GM19043 (cell line): ENCODE data around the gene STRIP1.

ENCODE experiments used
- ATAC-seq: cut with Tn5 transposase; IDR thresholded peaks from one replicate; pipeline ENCODE4 v1.9.1; 2021; ENCODE audit warnings: low read depth; ENCODE audit not compliant: unreplicated experiment

The STRIP1 gene

GRCh38 chr1:110049801-110050601 lies 15.6 kb downstream of the STRIP1 start:
- ATAC-seq: no peak

DNA sequence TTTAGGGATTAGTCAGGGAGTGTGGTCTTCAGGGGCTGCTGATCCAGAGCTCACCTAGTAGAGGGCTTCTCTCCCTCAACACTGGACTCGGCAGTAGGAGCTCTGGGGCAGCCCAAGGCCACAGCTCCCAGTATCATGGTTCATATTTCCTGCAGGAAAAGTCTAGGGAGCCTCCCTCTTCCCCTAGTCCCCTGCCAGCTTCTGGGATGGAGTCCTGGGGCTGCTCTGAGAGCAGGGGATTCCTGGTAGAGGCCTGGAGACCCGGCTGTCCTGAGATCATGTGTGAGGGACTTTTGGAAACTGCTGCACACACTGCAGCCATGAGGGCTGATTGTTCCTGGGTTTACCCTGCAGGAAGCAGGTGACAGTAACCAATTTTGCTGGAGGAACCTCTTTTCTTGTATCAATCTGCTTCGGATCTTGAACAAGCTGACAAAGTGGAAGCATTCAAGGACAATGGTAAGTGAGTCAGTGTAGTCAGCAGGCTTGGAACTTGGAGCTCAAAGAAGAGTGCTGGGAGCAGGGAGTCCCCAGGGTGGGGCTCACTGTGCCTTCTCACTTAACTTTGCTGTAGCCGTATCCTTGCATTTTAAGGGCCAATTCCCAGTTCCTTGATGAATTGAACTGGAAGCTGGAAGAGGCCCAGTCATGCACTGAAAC lies 16.3 kb downstream of the STRIP1 start:
- ATAC-seq: no peak

GRCh38 chr1:110051262-110051648 lies 16.8 kb downstream of the STRIP1 start:
- ATAC-seq: no peak

DNA sequence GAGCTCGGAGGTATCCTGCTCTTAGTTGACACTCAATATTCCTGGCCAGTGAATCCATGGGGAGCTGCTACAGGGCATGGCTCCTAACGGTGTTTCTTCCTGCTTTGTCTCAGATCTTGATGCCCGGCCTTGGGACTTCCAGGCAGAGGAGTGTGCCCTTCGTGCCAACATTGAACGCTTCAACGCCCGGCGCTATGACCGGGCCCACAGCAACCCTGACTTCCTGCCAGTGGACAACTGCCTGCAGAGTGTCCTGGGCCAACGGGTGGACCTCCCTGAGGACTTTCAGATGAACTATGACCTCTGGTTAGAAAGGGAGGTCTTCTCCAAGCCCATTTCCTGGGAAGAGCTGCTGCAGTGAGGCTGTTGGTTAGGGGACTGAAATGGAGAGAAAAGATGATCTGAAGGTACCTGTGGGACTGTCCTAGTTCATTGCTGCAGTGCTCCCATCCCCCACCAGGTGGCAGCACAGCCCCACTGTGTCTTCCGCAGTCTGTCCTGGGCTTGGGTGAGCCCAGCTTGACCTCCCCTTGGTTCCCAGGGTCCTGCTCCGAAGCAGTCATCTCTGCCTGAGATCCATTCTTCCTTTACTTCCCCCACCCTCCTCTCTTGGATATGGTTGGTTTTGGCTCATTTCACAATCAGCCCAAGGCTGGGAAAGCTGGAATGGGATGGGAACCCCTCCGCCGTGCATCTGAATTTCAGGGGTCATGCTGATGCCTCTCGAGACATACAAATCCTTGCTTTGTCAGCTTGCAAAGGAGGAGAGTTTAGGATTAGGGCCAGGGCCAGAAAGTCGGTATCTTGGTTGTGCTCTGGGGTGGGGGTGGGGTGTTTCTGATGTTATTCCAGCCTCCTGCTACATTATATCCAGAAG lies 19.4 kb downstream of the STRIP1 start:
- ATAC-seq: peak; percentile 49

DNA sequence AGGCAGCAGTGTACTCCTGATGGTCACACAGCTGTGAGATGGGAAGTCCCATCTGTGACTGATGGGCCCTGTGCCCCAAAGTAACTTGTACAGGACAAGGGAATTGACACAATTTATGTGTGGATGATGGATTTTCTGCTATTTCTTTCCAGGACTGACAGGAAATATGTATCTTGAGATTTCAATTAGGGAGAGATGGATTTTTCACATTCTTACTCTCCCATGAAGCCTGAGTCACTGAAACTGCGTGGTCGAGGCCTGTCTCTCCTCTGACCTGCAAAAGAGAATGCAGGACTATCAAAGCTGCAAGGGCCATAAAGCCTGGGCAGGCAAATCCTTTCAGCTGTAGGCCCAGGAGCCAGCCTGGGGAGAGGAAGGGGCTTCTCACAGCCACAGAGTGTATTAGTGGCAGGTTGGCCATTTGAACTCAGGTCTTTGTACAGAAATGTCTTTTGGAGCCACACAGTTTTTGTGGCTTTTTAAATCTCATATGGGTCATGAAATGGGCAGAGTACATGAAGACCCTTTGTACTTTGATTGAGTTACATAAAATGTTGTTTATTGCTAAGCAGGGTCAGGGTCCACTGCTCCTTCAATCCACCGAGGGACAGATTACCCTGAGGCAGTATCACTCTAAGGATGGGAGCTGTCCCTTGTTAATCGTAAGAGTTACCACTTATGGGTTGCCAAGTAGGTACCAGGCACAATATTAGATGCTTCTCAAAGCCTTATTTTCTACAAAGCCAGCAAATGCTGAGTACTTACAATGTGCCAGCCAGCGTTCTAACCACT lies 21.3 kb downstream of the STRIP1 start:
- no peak for ATAC-seq

DNA sequence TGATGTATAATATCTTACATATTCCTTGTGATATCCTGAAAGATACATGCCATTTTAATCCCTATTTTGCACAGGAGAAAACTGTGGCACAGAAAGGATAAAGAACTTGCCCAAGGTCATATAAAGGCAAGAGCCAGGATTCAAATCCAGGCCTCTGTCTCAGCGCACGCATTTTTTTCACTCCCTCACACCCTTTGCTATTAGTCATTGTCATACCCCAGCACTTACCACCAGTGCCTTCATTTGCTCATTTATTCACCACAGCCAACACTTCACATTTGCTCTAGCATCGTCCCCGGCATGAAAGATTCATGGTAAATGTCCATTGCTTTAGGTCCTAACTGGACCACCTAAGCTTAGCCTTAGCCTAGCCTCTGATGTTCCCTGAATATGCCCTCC lies 21.9 kb downstream of the STRIP1 start:
- ATAC-seq: no peak

DNA sequence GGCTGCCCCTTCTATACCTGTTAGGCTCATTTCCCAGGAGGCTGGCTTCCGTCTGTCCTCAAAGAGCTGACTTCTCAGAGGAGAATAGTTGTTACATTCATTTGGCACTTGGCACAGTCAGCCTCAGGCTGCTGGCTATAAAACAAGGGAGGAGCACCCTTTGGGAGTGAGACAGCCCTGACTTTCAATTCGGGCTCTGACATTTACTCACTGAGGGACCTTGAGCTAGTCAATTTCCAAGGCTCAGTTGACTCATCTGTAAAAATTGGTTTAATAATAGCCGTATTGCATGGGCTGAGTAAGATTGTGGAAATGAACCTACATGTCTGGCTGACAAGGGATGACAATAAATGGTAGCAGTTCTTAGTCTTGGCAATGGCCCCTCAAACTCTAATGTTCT lies 22.4 kb downstream of the STRIP1 start:
- ATAC-seq: no peak

GRCh38 chr1:110057963-110058518 lies 23.6 kb downstream of the STRIP1 start:
- no peak for ATAC-seq

DNA sequence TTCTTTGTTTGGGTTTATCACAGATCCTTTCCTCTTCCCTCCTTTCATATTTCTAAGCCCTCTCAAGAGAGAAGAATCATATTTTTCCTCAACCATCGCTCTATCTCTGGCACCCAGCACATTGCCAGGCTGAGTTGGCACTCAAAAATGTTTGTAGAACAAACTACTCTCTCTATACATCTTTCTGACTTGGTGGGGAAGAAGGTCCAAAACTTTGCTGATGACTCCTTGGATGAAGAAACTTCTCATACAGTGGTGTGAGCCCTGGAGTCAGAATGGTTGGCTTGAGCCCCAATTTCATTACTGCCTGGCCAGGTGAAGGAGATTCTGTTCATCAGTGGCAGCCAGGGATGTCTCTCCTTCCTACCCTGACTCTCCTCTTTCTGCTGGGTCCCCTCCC lies 24.2 kb downstream of the STRIP1 start:
- ATAC-seq: no peak

DNA sequence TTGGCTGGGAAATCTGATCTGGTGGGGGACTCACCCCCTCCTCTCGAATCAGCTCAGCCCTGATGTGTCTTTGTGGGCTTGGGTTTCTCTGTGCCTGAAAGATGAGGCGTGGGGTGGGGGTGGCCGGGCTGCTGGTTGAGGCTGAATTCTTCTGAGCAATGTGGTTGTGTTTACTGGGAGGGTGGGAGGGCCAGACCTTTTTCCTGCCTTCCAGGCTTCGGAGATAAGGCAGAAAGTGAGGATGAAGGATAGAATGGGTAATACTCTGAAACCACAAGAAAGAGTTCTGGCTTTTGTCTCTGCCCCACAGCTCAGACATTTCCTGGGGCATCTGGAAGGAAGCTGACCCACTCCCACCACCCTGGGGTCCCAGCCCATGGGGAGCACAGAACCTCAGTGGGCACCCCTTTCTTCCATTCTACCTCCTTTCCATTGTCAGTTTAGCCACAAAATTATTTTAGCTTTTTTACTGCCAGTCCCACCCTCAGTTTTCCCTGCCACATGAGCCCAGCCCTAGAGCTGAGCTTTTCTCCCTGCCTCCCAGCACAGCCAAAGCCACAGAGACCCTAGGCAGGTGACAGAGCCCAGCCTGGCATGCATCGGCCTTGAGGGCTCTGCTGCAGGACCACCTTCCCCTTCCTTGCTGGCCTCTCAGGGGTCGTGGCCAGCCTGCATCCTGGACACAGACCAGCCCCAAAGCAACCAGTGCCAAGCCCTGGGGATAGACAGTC lies 24.9 kb downstream of the STRIP1 start:
- ATAC-seq: no peak

DNA sequence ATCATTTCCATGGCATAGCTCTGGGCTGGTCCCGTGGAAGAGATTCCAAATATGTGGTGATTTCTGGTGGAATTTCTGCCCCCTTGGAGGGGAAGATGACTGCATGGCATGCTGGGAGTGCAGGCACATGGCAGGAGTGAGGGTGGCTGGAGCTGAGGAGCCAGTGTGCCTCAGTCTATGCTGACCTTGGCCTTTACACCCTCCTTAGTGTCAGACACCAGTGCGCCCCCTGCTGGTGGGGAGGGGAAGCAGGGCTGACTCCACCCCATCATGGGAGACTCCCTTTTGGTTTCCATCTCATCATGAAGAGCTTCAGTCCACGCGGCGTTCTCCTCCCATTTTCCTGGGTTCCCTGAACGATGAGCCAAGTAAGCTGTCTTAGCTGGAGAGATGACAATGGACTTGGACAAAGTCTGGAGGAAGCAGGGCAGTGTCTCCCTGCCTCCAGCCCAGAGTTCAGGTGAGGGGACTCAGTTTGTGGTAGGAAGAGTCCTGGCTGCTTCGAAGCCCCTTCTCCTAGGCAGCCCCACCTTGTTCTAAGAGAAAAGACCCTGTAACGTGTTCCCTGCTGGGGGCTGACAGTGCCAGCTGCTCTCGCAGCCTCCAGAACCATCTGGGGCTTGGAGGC lies 25.7 kb downstream of the STRIP1 start:
- no peak for ATAC-seq

DNA sequence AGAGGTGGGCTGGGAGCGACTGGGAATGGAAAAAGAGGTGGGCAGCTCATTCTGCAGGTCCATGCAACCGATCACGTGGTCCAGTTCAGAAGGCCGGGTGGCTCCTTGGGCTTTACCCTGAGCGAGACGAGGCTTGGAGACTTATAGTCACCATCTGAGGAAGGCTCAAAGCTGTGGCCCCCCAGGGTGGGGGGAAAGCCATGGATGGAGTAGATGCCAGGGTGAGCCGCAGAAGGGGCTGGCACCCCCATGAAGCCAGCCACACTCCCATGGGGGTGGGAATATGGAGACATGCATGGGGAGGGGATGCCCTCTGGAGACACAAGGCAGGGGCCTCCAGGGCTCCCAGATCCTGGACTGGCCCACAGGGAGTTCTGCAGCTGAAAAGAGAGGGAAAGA lies 26.2 kb downstream of the STRIP1 start:
- ATAC-seq: no peak

GRCh38 chr1:110061341-110061740 lies 26.9 kb downstream of the STRIP1 start:
- no peak for ATAC-seq

DNA sequence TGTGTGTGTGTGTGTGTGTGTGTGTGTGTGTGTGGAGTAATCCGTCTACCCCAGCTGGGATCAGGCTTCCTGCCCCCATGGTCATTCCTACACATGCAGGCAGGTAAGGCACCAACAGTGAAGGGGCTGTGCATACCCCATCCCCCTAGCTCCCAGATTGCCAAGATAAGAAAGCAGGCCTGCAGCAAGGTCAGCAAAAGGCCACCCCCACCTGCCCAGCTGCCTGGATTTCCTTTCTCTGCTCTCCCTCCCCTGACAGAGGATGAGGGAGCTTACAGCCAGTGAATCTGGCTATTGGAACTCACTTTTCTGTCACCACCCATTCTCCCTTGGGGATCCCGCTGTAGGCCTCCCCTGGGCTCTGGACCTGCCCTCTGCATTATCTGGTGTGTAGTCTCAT lies 28.2 kb downstream of the STRIP1 start:
- no peak for ATAC-seq

DNA sequence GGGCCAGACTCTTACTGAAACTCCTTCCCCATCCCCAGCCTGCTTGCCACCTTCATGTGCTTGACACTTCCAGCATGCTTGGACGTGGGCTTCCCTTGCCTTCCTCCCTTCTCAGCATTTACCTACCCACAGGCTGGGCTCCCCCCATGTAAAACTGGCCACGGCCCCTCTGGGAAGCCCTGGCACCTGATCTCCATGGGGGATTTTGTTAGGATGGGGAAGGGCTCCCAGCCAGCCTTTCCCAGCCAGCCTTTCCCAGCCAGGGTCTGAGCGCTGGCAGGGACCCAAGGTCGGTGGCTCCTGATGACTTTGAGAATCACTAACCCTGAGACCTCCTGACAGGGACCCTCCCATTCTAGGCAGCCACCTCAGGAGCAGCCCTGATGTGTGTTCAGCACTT lies 29.4 kb downstream of the STRIP1 start:
- no peak for ATAC-seq

GRCh38 chr1:110064576-110065337 lies 30.3 kb downstream of the STRIP1 start:
- no peak for ATAC-seq

DNA sequence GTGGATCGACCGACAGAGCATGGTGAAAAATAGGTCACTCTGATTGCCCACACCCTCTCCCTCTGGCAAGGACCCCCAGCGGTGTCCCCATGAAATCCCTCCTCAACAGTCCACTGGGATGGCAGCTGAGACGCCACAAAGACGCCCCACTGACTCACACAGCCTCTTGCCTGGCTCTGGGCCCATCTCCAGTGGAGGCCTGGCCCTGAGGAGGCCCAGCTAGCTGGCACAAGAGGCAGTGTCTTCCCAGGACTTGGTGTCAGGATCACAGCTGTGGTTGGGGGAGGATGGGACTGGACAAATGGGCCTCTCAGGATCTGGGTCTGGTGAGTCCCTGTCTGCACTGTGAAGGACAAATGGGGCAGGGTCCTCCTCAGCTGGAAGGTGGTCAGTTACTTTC lies 31.4 kb downstream of the STRIP1 start:
- ATAC-seq: no peak

- no peak for ATAC-seq
Observed at GRCh38 chr1:110067479-110067892, 33.1 kb downstream of the STRIP1 start.
